ENCODE measurements around the gene CFAP74. TPM values are rescaled to one million over a fixed set of nuclear protein-coding genes. Genes with fewer than 3 reads are reported as not detected.
A peak's percentile ranks its signal among the peaks of the same experiment; 100 is the strongest.
"Not testable (repeated sequence)": the region's sequence is repeated elsewhere in the genome, so short reads cannot be mapped to it uniquely, and the experiment has no call there.

The CFAP74 gene
- polyA plus RNA-seq, 2 of the 4 experiments (the other 2 are of a cell fraction): 0.03 to 0.04 TPM

DNA sequence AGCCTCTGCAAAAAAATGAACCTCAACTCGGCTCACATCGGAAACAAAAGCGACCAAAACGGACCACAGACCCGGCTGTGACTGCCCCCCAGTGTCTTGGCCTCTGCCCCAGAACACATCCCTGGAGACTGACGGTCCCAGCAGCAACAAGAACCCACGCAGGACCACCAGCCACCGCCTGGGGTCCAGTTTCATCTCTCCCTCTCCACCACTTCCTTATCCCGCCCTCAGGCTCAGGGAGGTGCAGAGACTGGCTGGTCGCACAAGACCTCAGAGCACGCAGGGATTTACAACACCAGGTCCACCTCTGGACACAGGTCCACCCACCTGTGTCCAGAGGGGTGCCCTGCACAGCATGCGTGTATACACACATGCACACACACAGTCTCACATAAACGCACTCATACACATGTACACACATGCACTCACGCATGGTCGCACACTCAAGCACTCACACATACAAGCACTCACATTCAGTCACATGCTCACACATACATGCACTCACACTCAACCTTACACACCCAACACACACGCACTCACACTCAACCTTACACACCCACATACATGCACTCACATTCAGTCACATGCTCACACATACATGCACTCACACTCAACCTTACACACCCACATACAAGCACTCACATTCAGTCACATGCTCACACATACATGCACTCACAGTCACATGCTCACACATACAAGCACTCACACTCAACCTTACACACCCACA lies 65.9 kb downstream of the CFAP74 start:
- FAIRE-seq (no peak), DNase-seq (ENCODE audit: low read depth in 1 of 2, low spot score in 1 of 2) (no peak), ATAC-seq (peak in 1 of 2 experiments; percentile 58; a peak in 2 of 6 replicates)
- WGBS (ENCODE audit: missing lambda C conversion rate): 41% methylated on average over 13 of the region's 16 CpGs
- Histone ChIP-seq H3K4me1 (no peaks in the 10 kb centered on the region), H3K27ac (no peak overlapping the region), H3K9me3 (peaks cover 9% of the 10 kb centered on the region; the same call in 2 of the 3 replicates), H3K4me3 (no peak overlapping the region), H3K4me2 (no peak overlapping the region)
- POLR2A ChIA-PET: no interaction called here
- CTCF ChIA-PET: interaction anchor here (11.2 kb wide), 1 partner anchor 20 kb away, joined by 76 read pairs; no protein-coding TSS in a partner anchor
- no peak for TF ChIP-seq HOXA7 (CRISPR knock-in tag; IDR thresholded peaks at IDR 0.05)
- TF ChIP-seq RFX5 (IDR thresholded peaks at IDR 0.05): no peak
- TF ChIP-seq ZC3H11A (IDR thresholded peaks at IDR 0.05): no peak
- no peak for TF ChIP-seq JUN (IDR thresholded peaks at IDR 0.05)

- Histone ChIP-seq H3K9me3 (peaks cover 9% of the 10 kb centered on the region; the same call in 2 of the 3 replicates), H3K4me1 (no peaks in the 10 kb centered on the region), H3K27ac (no peak overlapping the region), H3K4me2 (no peak overlapping the region), H3K4me3 (no peak overlapping the region)
- ATAC-seq (no peak), DNase-seq (ENCODE audit: low read depth in 1 of 2, low spot score in 1 of 2) (no peak), FAIRE-seq (no peak)
- CTCF ChIA-PET: no interaction called here
- POLR2A ChIA-PET: no interaction called here
- TF ChIP-seq POLR2AphosphoS2 (conservative IDR thresholded peaks at IDR 0.05; ENCODE audit: low read length): no peak
- no peak for TF ChIP-seq POLR2A (IDR thresholded peaks at IDR 0.05; ENCODE audit: low read length)
- no peak for TF ChIP-seq CBX2 (IDR thresholded peaks at IDR 0.05; ENCODE audit: borderline replicate concordance, low read depth)
- TF ChIP-seq, protein P1, sequence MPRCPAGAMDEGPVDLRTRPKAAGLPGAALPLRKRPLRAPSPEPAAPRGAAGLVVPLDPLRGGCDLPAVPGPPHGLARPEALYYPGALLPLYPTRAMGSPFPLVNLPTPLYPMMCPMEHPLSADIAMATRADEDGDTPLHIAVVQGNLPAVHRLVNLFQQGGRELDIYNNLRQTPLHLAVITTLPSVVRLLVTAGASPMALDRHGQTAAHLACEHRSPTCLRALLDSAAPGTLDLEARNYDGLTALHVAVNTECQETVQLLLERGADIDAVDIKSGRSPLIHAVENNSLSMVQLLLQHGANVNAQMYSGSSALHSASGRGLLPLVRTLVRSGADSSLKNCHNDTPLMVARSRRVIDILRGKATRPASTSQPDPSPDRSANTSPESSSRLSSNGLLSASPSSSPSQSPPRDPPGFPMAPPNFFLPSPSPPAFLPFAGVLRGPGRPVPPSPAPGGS (IDR thresholded peaks at IDR 0.05): no peak
- TF ChIP-seq, protein P2, sequence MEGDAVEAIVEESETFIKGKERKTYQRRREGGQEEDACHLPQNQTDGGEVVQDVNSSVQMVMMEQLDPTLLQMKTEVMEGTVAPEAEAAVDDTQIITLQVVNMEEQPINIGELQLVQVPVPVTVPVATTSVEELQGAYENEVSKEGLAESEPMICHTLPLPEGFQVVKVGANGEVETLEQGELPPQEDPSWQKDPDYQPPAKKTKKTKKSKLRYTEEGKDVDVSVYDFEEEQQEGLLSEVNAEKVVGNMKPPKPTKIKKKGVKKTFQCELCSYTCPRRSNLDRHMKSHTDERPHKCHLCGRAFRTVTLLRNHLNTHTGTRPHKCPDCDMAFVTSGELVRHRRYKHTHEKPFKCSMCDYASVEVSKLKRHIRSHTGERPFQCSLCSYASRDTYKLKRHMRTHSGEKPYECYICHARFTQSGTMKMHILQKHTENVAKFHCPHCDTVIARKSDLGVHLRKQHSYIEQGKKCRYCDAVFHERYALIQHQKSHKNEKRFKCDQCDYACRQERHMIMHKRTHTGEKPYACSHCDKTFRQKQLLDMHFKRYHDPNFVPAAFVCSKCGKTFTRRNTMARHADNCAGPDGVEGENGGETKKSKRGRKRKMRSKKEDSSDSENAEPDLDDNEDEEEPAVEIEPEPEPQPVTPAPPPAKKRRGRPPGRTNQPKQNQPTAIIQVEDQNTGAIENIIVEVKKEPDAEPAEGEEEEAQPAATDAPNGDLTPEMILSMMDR (IDR thresholded peaks at IDR 0.05): no peak
- TF ChIP-seq EP300 (IDR thresholded peaks at IDR 0.05): no peak
- no peak for TF ChIP-seq MAX (IDR thresholded peaks at IDR 0.05)
- no peak for TF ChIP-seq NR3C1 (IDR thresholded peaks at IDR 0.05)
- TF ChIP-seq ZSCAN20 (CRISPR knock-in tag; IDR thresholded peaks at IDR 0.05): no peak
- TF ChIP-seq TFCP2L1 (CRISPR knock-in tag; IDR thresholded peaks at IDR 0.05): no peak
- TF ChIP-seq RAD21 (conservative IDR thresholded peaks at IDR 0.05 in 1 of 2, IDR thresholded peaks at IDR 0.05 in 1 of 2): no peak
- TF ChIP-seq RNF2 (IDR thresholded peaks at IDR 0.05; ENCODE audit: borderline replicate concordance, low read depth): no peak
- no peak for TF ChIP-seq HOXA7 (CRISPR knock-in tag; IDR thresholded peaks at IDR 0.05)
- no peak for TF ChIP-seq JUN (IDR thresholded peaks at IDR 0.05)
- no peak for TF ChIP-seq PBX3 (IDR thresholded peaks at IDR 0.05)
- TF ChIP-seq ZNF302 (CRISPR knock-in tag; IDR thresholded peaks at IDR 0.05): no peak
- no peak for TF ChIP-seq KDM1A (IDR thresholded peaks at IDR 0.05; ENCODE audit: low read depth)
- WGBS (ENCODE audit: missing lambda C conversion rate): 57% methylated on average over 14 of the region's 15 CpGs
Observed at GRCh38 chr1:1937061-1937460, 66.5 kb downstream of the CFAP74 start.

DNA sequence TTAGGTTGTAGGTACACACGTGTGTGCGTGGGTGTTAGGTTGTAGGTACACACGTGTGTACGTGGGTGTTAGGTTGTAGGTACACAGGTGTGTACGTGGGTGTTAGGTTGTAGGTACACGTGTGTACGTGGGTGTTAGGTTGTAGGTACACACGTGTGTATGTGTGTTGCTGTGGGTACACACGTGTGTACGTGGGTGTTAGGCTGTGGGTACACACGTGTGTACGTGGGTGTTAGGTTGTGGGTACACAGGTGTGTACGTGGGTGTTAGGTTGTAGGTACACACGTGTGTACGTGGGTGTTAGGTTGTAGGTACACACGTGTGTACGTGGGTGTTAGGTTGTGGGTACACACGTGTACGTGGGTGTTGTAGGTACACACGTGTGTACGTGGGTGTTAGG lies 68.7 kb downstream of the CFAP74 start:
- H3K4me1 ChIP-seq; H3K4me3 ChIP-seq; H3K4me2 ChIP-seq; POLR2A ChIA-PET; CTCF ChIA-PET; FAIRE-seq; DNase-seq (ENCODE audit: low read depth in 1 of 2, low spot score in 1 of 2); H3K27ac ChIP-seq; H3K9me3 ChIP-seq; ATAC-seq: not testable (repeated sequence)
- WGBS (ENCODE audit: missing lambda C conversion rate): 47% methylated on average over 20 of the region's 21 CpGs
